Lung (tissue), 12 donors: Measurements from ENCODE around the gene ITGA1. TPM values are rescaled to one million over a fixed set of nuclear protein-coding genes. Genes with fewer than 3 reads are reported as not detected.
A peak's percentile ranks its signal among the peaks of the same experiment; 100 is the strongest.

Experiments used
- ATAC-seq: fragments of 200-7000 bp; cut with Tn5 transposase; one replicate; pipeline ENCODE4 v1.9.1; 2020; ENCODE audit warnings: moderate number of reproducible peaks; ENCODE audit not compliant: insufficient read depth, low FRiP score
- DNase-seq, 3 donors: peaks; one replicate each; pipeline ENCODE4 v3.0.0-alpha.2; 2013 to 2017
- H3K27ac ChIP-seq, 2 donors: one replicate each; pipeline ENCODE4 v1.5.1; 2013; ENCODE audit warnings: mild to moderate bottlenecking in 2 of 2, moderate library complexity in 2 of 2, control low read depth in 1 of 2, inconsistent platforms in 1 of 2, low read depth in 1 of 2, low read length in 1 of 2
- H3K27me3 ChIP-seq, 3 donors: one replicate each; pipeline ENCODE4 v1.5.1; 2013; ENCODE audit warnings: low read length in 2 of 3; ENCODE audit not compliant: control insufficient read depth in 3 of 3, insufficient read depth in 3 of 3
- H3K36me3 ChIP-seq, 4 donors: one replicate each; pipeline ENCODE4 v1.5.1; 2013; ENCODE audit warnings: low read length in 4 of 4, mild to moderate bottlenecking in 1 of 4, moderate library complexity in 1 of 4; ENCODE audit not compliant: control insufficient read depth in 4 of 4, insufficient read depth in 4 of 4
- H3K4me1 ChIP-seq, 5 donors: one replicate each; pipeline ENCODE4 v1.5.1; 2013; ENCODE audit warnings: low read length in 5 of 5, mild to moderate bottlenecking in 2 of 5, moderate library complexity in 1 of 5; ENCODE audit not compliant: control insufficient read depth in 5 of 5, insufficient read depth in 5 of 5
- H3K4me3 ChIP-seq: one replicate; pipeline ENCODE4 v1.5.1; 2013; ENCODE audit warnings: mild to moderate bottlenecking, control low read depth, moderate library complexity
- H3K9ac ChIP-seq, 2 donors: one replicate each; pipeline ENCODE4 v1.5.1; 2013; ENCODE audit warnings: low read length in 2 of 2, control low read depth in 1 of 2; ENCODE audit not compliant: insufficient read depth in 1 of 2
- H3K9me3 ChIP-seq, 4 donors: one replicate each; pipeline ENCODE4 v1.5.1; 2013; ENCODE audit warnings: low read length in 3 of 4, mild to moderate bottlenecking in 1 of 4, moderate library complexity in 1 of 4; ENCODE audit not compliant: control insufficient read depth in 4 of 4, insufficient read depth in 3 of 4
- WGBS, 2 donors: extraction: QIAGEN DNeasy Blood & Tissue Kit; methylation state at CpG; one replicate each; pipeline ENCODE4 v1.1.7; 2013; 5-methylcytosine and 5-hydroxymethylcytosine counted together
- polyA plus RNA-seq, 2 donors: library from polyadenylated mRNA; stranded (reverse); fragments of 200-250 nt; gene quantifications; one replicate each; pipeline ENCODE4 v1.2.1, GENCODE V29; 2013
- total RNA-seq, 2 donors: library from RNA; depleted of rRNA in 1 of 2; stranded (reverse); fragments of >200 nt in 1 of 2; gene quantifications; one replicate each; pipeline ENCODE4 v1.2.1, GENCODE V29; 2014 to 2021
- TF ChIP-seq, protein P1 (sequence below): IDR thresholded peaks from 2 replicates; pipeline ENCODE4 v1.5.1; 2012; ENCODE audit warnings: mild to moderate bottlenecking; ENCODE audit errors: control extremely low read depth, extremely low read depth
- donor health status: control.
- donor health status: control.
- donor health status: Bipolar disorder and iron deficiency.
- donor health status: healthy.
- donor health status: DM: yes; HTN: yes; CAD: no.

Gene ITGA1
- total and polyA plus RNA-seq, 4 donors = 8.8 to 119 (median 47.6) TPM

DNA sequence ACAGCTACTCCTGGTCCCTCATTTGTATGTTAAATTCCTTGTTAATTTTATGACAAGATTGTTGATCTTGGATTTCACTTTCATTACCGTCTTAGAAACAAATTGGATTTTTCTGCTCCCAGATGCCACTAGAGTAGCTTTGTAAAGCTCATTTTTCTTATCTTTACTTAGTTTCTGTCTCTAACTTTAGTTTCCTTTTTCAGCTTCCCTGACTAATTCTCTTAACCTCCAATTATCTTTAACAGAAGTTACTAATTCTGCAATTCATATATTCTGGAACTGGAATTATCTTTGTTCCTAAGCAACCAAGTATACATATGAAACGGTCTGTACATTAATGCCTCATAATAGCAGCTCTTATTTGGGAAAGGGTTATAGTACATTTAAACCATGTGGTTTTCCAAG is 16.7 kb downstream of the ITGA1 start:
- WGBS, 2 donors = 35 to 42% methylated on average over 2 of the region's 2 CpGs
- Histone ChIP-seq H3K27ac (no peak overlapping the region), H3K4me3 (no peak overlapping the region), H3K27me3 (no peaks in the 10 kb centered on the region), H3K9ac (peak overlapping the region in 1 of 2 donors; percentile 61), H3K36me3 (peaks cover 0 to 14% (median 5%) of the 10 kb centered on the region in 4 donors), H3K9me3 (no peaks in the 10 kb centered on the region), H3K4me1 (peaks cover 4 to 42% (median 11%) of the 10 kb centered on the region in 5 donors)
- ATAC-seq (no peak), DNase-seq (peak in 2 of 3 donors; percentile 52 to 73)
- TF ChIP-seq, protein P1, sequence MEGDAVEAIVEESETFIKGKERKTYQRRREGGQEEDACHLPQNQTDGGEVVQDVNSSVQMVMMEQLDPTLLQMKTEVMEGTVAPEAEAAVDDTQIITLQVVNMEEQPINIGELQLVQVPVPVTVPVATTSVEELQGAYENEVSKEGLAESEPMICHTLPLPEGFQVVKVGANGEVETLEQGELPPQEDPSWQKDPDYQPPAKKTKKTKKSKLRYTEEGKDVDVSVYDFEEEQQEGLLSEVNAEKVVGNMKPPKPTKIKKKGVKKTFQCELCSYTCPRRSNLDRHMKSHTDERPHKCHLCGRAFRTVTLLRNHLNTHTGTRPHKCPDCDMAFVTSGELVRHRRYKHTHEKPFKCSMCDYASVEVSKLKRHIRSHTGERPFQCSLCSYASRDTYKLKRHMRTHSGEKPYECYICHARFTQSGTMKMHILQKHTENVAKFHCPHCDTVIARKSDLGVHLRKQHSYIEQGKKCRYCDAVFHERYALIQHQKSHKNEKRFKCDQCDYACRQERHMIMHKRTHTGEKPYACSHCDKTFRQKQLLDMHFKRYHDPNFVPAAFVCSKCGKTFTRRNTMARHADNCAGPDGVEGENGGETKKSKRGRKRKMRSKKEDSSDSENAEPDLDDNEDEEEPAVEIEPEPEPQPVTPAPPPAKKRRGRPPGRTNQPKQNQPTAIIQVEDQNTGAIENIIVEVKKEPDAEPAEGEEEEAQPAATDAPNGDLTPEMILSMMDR = no peak

- peak in 1 of 3 donors; percentile 26 for DNase-seq
- Histone ChIP-seq H3K27ac (no peak overlapping the region), H3K4me3 (no peak overlapping the region), H3K4me1 (peaks cover 7 to 42% (median 11%) of the 10 kb centered on the region in 5 donors), H3K36me3 (peaks cover 0 to 14% (median 5%) of the 10 kb centered on the region in 4 donors), H3K27me3 (no peaks in the 10 kb centered on the region), H3K9ac (no peak overlapping the region), H3K9me3 (no peaks in the 10 kb centered on the region)
- ATAC-seq = no peak
- WGBS, 2 donors = 23 to 43% methylated on average over 2 of the region's 2 CpGs
- TF ChIP-seq, protein P1 = no peak
These were observed 17.3 kb downstream of the ITGA1 start for GRCh38 chr5:52804981-52805380.

DNA sequence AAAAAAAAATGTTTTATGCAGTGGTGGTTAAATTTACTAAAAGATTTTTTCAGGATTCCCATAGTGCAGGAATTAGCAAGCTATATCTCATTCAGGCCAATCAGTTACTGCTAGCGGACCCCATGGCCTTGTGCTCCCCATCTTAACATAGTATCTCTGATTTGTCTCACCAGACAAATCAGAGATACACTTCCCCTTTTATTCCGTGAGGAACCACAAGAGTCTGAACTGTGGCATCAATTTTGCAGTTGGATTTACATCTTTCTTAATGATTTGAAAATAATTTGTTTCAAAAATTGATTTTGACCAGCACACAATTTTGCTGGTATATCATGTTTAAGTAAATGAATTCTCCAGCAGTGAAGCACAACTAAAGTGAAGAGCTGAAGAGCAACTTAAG is 17.9 kb downstream of the ITGA1 start:
- no peak overlapping the region for H3K9ac ChIP-seq
- no peak overlapping the region for H3K27ac ChIP-seq
- TF ChIP-seq, protein P1 = no peak
- WGBS, 2 donors = 49 to 70% methylated on average over 2 of the region's 2 CpGs
- DNase-seq = no peak
- H3K4me3 ChIP-seq = no peak overlapping the region
- no peaks in the 10 kb centered on the region for H3K27me3 ChIP-seq
- no peak for ATAC-seq
- H3K4me1 ChIP-seq = peaks cover 7 to 39% (median 11%) of the 10 kb centered on the region in 5 donors
- H3K9me3 ChIP-seq = no peaks in the 10 kb centered on the region
- peaks cover 0 to 14% (median 5%) of the 10 kb centered on the region in 4 donors for H3K36me3 ChIP-seq

DNA sequence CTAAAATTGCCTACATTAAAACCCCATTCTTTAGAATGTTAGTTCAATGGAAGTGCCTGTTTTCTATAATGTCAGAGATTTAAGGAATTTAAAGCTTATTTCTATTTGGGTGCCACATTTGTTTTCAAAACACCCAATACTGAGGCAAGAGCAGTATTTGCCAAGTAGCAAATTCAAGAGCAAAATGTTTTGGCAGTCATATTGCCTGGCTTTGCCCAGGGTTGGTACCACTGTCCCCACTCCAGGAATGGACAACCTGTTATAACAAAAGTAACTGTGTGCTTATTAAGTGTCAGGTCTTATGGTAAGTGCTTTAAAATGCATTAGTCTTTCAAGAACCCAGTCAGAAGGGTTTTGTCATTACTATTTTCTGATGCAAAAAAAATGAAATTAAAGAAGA is 19.3 kb downstream of the ITGA1 start:
- no peak overlapping the region for H3K27ac ChIP-seq
- no peak overlapping the region for H3K4me3 ChIP-seq
- H3K9me3 ChIP-seq = no peaks in the 10 kb centered on the region
- DNase-seq = peak in 1 of 3 donors; percentile 3
- ATAC-seq = no peak
- no peaks in the 10 kb centered on the region for H3K27me3 ChIP-seq
- peaks cover 5 to 24% (median 11%) of the 10 kb centered on the region in 5 donors for H3K4me1 ChIP-seq
- H3K36me3 ChIP-seq = peaks cover 0 to 7% (median 2%) of the 10 kb centered on the region in 4 donors
- no peak overlapping the region for H3K9ac ChIP-seq
- TF ChIP-seq, protein P1 = no peak
